GM23248 (cell line): ENCODE measurements around the gene KNCN.

Source experiments
- EZH2 ChIP-seq: fragments of 200-600 bp; sonication (generic); IDR thresholded peaks from 2 replicates; pipeline ENCODE4 v1.6.1; 2018; ENCODE audit warnings: antibody characterized with exemption, mild to moderate bottlenecking; ENCODE audit not compliant: insufficient read depth, poor library complexity, severe bottlenecking
- EZH2phosphoT487 ChIP-seq: fragments of 200-600 bp; sonication (generic); IDR thresholded peaks from 2 replicates; pipeline ENCODE4 v1.6.1; 2018; ENCODE audit warnings: antibody characterized with exemption, moderate library complexity, mild to moderate bottlenecking, low read depth; ENCODE audit not compliant: insufficient read depth

DNA sequence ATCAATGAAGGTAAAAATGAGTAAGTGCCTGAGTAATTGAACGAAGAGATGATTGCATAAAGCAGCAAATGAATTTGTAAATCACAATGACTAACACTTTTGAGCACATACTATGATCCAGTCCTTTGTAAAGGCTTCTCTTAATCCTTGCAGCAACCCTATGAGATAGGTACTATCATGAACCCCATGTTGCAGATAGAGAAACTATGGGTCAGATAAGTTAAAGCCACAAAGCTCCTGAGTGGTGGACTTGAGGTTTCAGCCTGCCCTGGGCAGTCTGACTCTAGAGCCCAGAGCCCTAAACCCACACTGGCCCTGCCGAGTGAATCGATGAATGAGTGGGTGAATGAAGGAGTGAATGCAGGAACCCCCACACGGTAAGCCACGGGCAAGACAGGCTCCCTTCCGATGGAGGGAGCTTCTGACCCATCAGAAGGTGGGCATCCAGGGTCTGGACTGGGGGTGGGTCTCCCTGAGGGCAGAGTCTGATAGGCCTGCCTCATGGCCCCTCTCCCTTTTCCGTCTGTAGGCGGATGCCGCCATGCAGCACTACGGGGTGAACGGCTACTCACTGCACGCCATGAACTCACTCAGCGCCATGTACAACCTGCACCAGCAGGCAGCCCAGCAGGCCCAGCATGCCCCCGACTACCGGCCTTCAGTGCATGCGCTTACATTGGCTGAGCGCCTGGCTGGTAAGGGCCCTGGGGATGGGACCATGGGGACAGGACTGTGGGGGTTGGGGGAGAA, 44.8 kb downstream of the KNCN start:
- TF ChIP-seq EZH2phosphoT487 (no peak), EZH2 (no peak)
